ENCODE results near the gene TMEM45A. TPM values are rescaled to one million over a fixed set of nuclear protein-coding genes. Genes with fewer than 3 reads are reported as not detected.

TMEM45A gene
- total RNA-seq, 2 donors from 2014 or later, result 5.8 to 7.8 TPM

DNA sequence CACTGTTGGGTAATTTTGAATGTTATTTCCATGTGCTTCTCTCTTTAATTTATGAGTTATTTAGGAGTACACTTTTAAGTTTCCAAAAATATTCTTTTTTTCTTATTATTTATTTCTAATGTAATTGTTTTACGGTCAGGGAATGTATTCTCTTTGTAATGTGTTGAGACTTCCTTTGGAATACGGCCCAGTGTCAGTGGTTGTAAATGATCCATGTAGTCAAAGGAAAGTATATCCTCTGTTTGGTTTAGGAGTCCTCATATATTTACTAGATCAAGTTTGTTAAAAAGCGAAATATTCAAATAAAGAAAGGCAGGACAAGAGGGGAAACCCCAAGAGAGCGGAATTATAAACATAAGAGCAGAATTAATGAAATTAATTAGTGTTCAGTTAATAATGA is 68.0 kb downstream of the TMEM45A start:
- peaks cover 16% of the 10 kb centered on the region for H3K4me1 Mint-ChIP-seq
- TF ChIP-seq, protein P1, sequence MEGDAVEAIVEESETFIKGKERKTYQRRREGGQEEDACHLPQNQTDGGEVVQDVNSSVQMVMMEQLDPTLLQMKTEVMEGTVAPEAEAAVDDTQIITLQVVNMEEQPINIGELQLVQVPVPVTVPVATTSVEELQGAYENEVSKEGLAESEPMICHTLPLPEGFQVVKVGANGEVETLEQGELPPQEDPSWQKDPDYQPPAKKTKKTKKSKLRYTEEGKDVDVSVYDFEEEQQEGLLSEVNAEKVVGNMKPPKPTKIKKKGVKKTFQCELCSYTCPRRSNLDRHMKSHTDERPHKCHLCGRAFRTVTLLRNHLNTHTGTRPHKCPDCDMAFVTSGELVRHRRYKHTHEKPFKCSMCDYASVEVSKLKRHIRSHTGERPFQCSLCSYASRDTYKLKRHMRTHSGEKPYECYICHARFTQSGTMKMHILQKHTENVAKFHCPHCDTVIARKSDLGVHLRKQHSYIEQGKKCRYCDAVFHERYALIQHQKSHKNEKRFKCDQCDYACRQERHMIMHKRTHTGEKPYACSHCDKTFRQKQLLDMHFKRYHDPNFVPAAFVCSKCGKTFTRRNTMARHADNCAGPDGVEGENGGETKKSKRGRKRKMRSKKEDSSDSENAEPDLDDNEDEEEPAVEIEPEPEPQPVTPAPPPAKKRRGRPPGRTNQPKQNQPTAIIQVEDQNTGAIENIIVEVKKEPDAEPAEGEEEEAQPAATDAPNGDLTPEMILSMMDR (conservative IDR thresholded peaks at IDR 0.05), result no peak
- Histone ChIP-seq H3K4me3 (ENCODE audit: low read length) (no peak overlapping the region), H3K36me3 (ENCODE audit: control insufficient read depth, insufficient read depth, low read length) (no peaks in the 10 kb centered on the region), H3K27me3 (ENCODE audit: control insufficient read depth, insufficient read depth, low read length, poor library complexity, severe bottlenecking) (no peaks in the 10 kb centered on the region), H3K9ac (ENCODE audit: extremely low read depth, low read length, poor library complexity, severe bottlenecking) (no peak overlapping the region), H3K4me1 (ENCODE audit: control insufficient read depth, insufficient read depth, low read length) (peaks cover 8% of the 10 kb centered on the region), H3K9me3 (ENCODE audit: control insufficient read depth, low read length) (no peaks in the 10 kb centered on the region), H3K27ac (ENCODE audit: low read depth, low read length) (no peak overlapping the region)
- no peak overlapping the region for H3K4me3 Mint-ChIP-seq
- no peaks in the 10 kb centered on the region for H3K27me3 Mint-ChIP-seq (ENCODE audit: insufficient read depth)
- H3K27ac Mint-ChIP-seq, result no peak overlapping the region
- DNase-seq, result no peak
- H3K36me3 Mint-ChIP-seq (ENCODE audit: low read depth), result no peaks in the 10 kb centered on the region
- H3K9me3 Mint-ChIP-seq, result no peaks in the 10 kb centered on the region
- WGBS, 2 experiments (ENCODE audit: insufficient coverage in 1 of 2, insufficient read length in 1 of 2), result 94 to 100% methylated on average over 3 to 4 of the region's 4 CpGs

DNA sequence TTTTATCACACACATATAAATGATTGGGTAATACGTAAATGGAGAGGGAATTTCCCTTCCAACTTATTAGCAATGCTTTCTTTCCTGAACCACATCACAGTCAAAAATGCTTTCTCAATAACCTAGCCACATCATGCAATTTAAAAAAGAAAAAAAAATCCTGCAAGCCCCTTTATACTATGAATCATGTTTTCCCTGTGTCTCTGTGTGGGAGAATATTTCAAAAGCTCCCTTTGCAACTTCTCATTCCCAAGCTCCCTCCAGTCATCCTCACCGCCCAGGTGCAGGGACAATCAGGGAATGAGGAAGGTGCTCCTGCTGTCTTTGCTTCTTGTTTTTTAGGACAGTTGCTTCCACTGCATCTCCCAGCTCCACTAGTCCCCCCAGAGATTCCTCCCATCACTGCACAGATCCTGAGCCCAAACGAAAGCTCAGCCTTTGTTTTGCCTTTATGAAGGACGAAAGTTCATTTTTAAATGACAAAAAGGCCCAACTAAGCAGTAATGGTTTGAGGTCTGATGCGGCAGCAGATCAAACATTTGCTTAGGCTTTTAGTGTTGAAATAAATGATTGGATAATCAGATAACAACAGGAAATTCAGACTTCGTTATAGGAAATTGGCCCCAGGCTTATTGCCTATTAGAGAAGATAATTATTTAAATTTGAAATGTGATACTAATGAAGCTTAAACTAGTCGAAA is 69.2 kb downstream of the TMEM45A start:
- no peak overlapping the region for H3K4me3 Mint-ChIP-seq

DNA sequence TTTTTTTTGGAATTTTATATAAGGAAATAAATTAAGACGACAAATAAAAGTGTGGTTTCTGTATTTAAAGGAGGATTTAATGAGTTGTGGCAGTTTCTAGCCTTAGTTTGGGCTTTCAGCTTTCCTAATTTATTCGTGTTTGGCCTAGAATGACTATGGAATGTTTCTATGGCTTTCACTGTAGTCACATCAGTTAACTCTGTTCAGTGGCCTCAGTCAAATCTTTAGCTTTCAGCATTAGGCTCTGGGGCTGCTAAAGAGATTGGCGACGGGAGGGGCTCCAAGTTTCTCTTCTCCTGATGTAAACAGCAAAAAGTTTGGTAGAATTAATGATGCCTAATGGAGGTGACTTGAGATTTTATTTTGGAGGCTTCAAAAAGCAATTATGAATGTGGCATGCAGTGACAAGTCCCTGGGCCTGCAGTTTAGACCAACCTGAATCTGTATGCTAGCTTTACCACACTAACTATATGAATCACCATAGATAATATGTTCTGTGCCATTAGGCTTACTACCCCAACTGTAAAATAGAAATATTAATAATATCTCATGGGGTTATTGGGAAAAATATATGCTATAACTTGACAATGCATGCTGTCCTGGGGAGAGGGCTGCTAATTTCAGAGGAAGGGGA is 69.9 kb downstream of the TMEM45A start:
- Mint-ChIP-seq H3K9me3 (no peaks in the 10 kb centered on the region), H3K27ac (no peak overlapping the region), H3K4me1 (peaks cover 16% of the 10 kb centered on the region), H3K36me3 (ENCODE audit: low read depth) (no peaks in the 10 kb centered on the region), H3K27me3 (ENCODE audit: insufficient read depth) (no peaks in the 10 kb centered on the region), H3K4me3 (no peak overlapping the region)
- H3K27ac ChIP-seq (ENCODE audit: low read depth, low read length), result no peak overlapping the region
- TF ChIP-seq, protein P1 (conservative IDR thresholded peaks at IDR 0.05), result no peak
- no peak overlapping the region for H3K9ac ChIP-seq (ENCODE audit: extremely low read depth, low read length, poor library complexity, severe bottlenecking)
- H3K27me3 ChIP-seq (ENCODE audit: control insufficient read depth, insufficient read depth, low read length, poor library complexity, severe bottlenecking), result no peaks in the 10 kb centered on the region
- WGBS, 2 experiments (ENCODE audit: insufficient coverage in 1 of 2, insufficient read length in 1 of 2), result 80 to 85% methylated on average over 2 to 4 of the region's 4 CpGs
- H3K36me3 ChIP-seq (ENCODE audit: control insufficient read depth, insufficient read depth, low read length), result no peaks in the 10 kb centered on the region
- DNase-seq, result no peak
- peaks cover 8% of the 10 kb centered on the region for H3K4me1 ChIP-seq (ENCODE audit: control insufficient read depth, insufficient read depth, low read length)
- H3K9me3 ChIP-seq (ENCODE audit: control insufficient read depth, low read length), result no peaks in the 10 kb centered on the region
- H3K4me3 ChIP-seq (ENCODE audit: low read length), result no peak overlapping the region

More for the DNA sequence above, 69.2 kb downstream of the TMEM45A start:
- Mint-ChIP-seq H3K4me1 (peaks cover 16% of the 10 kb centered on the region), H3K27me3 (ENCODE audit: insufficient read depth) (no peaks in the 10 kb centered on the region), H3K36me3 (ENCODE audit: low read depth) (no peaks in the 10 kb centered on the region), H3K27ac (peak overlapping the region; percentile 3), H3K9me3 (no peaks in the 10 kb centered on the region)
- DNase-seq, result peak; percentile 44
- no peak overlapping the region for H3K9ac ChIP-seq (ENCODE audit: extremely low read depth, low read length, poor library complexity, severe bottlenecking)
- WGBS, 2 experiments (ENCODE audit: insufficient coverage in 1 of 2, insufficient read length in 1 of 2), result 65 to 75% methylated on average over 5 to 7 of the region's 7 CpGs
- peaks cover 8% of the 10 kb centered on the region for H3K4me1 ChIP-seq (ENCODE audit: control insufficient read depth, insufficient read depth, low read length)
- no peaks in the 10 kb centered on the region for H3K36me3 ChIP-seq (ENCODE audit: control insufficient read depth, insufficient read depth, low read length)
- TF ChIP-seq, protein P1 (conservative IDR thresholded peaks at IDR 0.05), result no peak
- no peak overlapping the region for H3K4me3 ChIP-seq (ENCODE audit: low read length)
- no peaks in the 10 kb centered on the region for H3K9me3 ChIP-seq (ENCODE audit: control insufficient read depth, low read length)
- H3K27ac ChIP-seq (ENCODE audit: low read depth, low read length), result no peak overlapping the region
- no peaks in the 10 kb centered on the region for H3K27me3 ChIP-seq (ENCODE audit: control insufficient read depth, insufficient read depth, low read length, poor library complexity, severe bottlenecking)

Measured in endodermal cell (in vitro differentiated cells).